BE2C (cell line): ENCODE data around the gene SMG9.
"Not testable (repeated sequence)": the region's sequence is repeated elsewhere in the genome, so short reads cannot be mapped to it uniquely, and the experiment has no call there.

Source experiments
- DNase-seq: peaks from one replicate; pipeline ENCODE4 v3.0.0-alpha.2; 2020
- H3K27me3 ChIP-seq: fragments of 250-450 bp; sonication (Bioruptor Pico); 2 replicates; pipeline ENCODE4 v1.5.1; 2020; ENCODE audit warnings: mild to moderate bottlenecking
- H3K36me3 ChIP-seq: fragments of 250-450 bp; sonication (Bioruptor Pico); 2 replicates; pipeline ENCODE4 v1.5.1; 2020; ENCODE audit warnings: mild to moderate bottlenecking
- H3K4me1 ChIP-seq: fragments of 250-450 bp; sonication (Bioruptor Pico); 2 replicates; pipeline ENCODE4 v1.5.1; 2020
- H3K4me3 ChIP-seq: 2 replicates; pipeline ENCODE4 v1.5.1; 2011; ENCODE audit warnings: low read depth, low read length
- H3K9me3 ChIP-seq: fragments of 250-450 bp; sonication (Bioruptor Pico); 2 replicates; pipeline ENCODE4 v1.5.1; 2020
- CTCF ChIP-seq: IDR thresholded peaks from 2 replicates; pipeline ENCODE4 v1.5.1; 2012; ENCODE audit warnings: mild to moderate bottlenecking, low read depth, low read length

The SMG9 gene

GRCh38 chr19:43684326-43684725, 70.4 kb downstream of the SMG9 start:
- Histone ChIP-seq H3K4me1 (peaks cover 3% of the 10 kb centered on the region; the same call in 1 of the 2 replicates), H3K27me3 (no peaks in the 10 kb centered on the region), H3K9me3 (no peaks in the 10 kb centered on the region), H3K36me3 (no peaks in the 10 kb centered on the region), H3K4me3 (no peak overlapping the region)
- DNase-seq, result no peak
- TF ChIP-seq CTCF, result no peak

GRCh38 chr19:43683905-43684304, 70.9 kb downstream of the SMG9 start:
- no peak for DNase-seq
- Histone ChIP-seq H3K4me1 (peaks cover 3% of the 10 kb centered on the region; the same call in 1 of the 2 replicates), H3K27me3 (no peaks in the 10 kb centered on the region), H3K4me3 (no peak overlapping the region), H3K9me3 (no peaks in the 10 kb centered on the region), H3K36me3 (no peaks in the 10 kb centered on the region)
- no peak for TF ChIP-seq CTCF

GRCh38 chr19:43682824-43683661, 71.7 kb downstream of the SMG9 start:
- TF ChIP-seq CTCF, result no peak
- H3K4me3 ChIP-seq, result no peak overlapping the region
- peaks cover 3% of the 10 kb centered on the region; the same call in 1 of the 2 replicates for H3K4me1 ChIP-seq
- no peaks in the 10 kb centered on the region for H3K9me3 ChIP-seq
- no peaks in the 10 kb centered on the region for H3K36me3 ChIP-seq
- no peak for DNase-seq
- H3K27me3 ChIP-seq, result no peaks in the 10 kb centered on the region

- not testable (repeated sequence) for H3K4me3 ChIP-seq, H3K27me3 ChIP-seq, H3K36me3 ChIP-seq, H3K4me1 ChIP-seq, H3K9me3 ChIP-seq, DNase-seq
Measured at GRCh38 chr19:43682269-43682668, 72.5 kb downstream of the SMG9 start.

- Histone ChIP-seq H3K9me3 (no peaks in the 10 kb centered on the region), H3K4me3 (no peak overlapping the region), H3K27me3 (no peaks in the 10 kb centered on the region), H3K36me3 (no peaks in the 10 kb centered on the region), H3K4me1 (peaks cover 3% of the 10 kb centered on the region; the same call in 1 of the 2 replicates)
- DNase-seq, result no peak
- TF ChIP-seq CTCF, result no peak
Measured at GRCh38 chr19:43681821-43682220, 72.9 kb downstream of the SMG9 start.

GRCh38 chr19:43678512-43679261, 76.1 kb downstream of the SMG9 start:
- TF ChIP-seq CTCF, result no peak

More at GRCh38 chr19:43678512-43679261, 76.1 kb downstream of the SMG9 start:
- Histone ChIP-seq H3K27me3 (no peaks in the 10 kb centered on the region), H3K4me1 (peaks cover 3% of the 10 kb centered on the region; the same call in 1 of the 2 replicates), H3K9me3 (no peaks in the 10 kb centered on the region), H3K4me3 (no peak overlapping the region), H3K36me3 (no peaks in the 10 kb centered on the region)
- DNase-seq, result no peak
